ENCODE measurements around the gene BRAT1.

GRCh38 chr7:2601907-2602306 lies 46.6 kb upstream of the BRAT1 start:
- TF ChIP-seq CTCF (IDR thresholded peaks at IDR 0.05; ENCODE audit: poor library complexity, severe bottlenecking) (no peak), MXI1 (conservative IDR thresholded peaks at IDR 0.05; ENCODE audit: poor library complexity, severe bottlenecking) (no peak), EZH2 (IDR thresholded peaks at IDR 0.05; ENCODE audit: borderline replicate concordance, insufficient read depth, low read length, poor library complexity, severe bottlenecking) (no peak), REST (IDR thresholded peaks at IDR 0.05; ENCODE audit: borderline replicate concordance) (no peak), EP300 (conservative IDR thresholded peaks at IDR 0.05; ENCODE audit: poor library complexity, severe bottlenecking) (no peak), POLR2AphosphoS5 (IDR thresholded peaks at IDR 0.05) (no peak), RAD21 (conservative IDR thresholded peaks at IDR 0.05) (no peak), TAF1 (IDR thresholded peaks at IDR 0.05; ENCODE audit: low read depth) (no peak), SMC3 (conservative IDR thresholded peaks at IDR 0.05; ENCODE audit: poor library complexity) (no peak)
